Activated T-cell treated with anti-CD3 and anti-CD28 coated beads, Interleukin-2, amount 50 U/mL, for 24 hours (primary cell): Measurements from ENCODE around the gene ACKR3.

Source experiments
- DNase-seq: peaks from one replicate; pipeline ENCODE4 v3.0.0-alpha.2; 2020
- H3K27ac Mint-ChIP-seq: 2 replicates; pipeline ENCODE4 v1.8.0; 2020; ENCODE audit warnings: mild to moderate bottlenecking, mixed read lengths
- H3K27me3 Mint-ChIP-seq: 2 replicates; pipeline ENCODE4 v1.8.0; 2020; ENCODE audit warnings: mixed read lengths
- H3K36me3 Mint-ChIP-seq: 2 replicates; pipeline ENCODE4 v1.8.0; 2020; ENCODE audit warnings: low read depth, mixed read lengths
- H3K4me1 Mint-ChIP-seq: 2 replicates; pipeline ENCODE4 v1.8.0; 2020; ENCODE audit warnings: low read depth, mixed read lengths
- H3K4me3 Mint-ChIP-seq: 2 replicates; pipeline ENCODE4 v1.8.0; 2020; ENCODE audit warnings: mild to moderate bottlenecking, moderate library complexity, mixed read lengths
- H3K9me3 Mint-ChIP-seq: 2 replicates; pipeline ENCODE4 v1.8.0; 2020; ENCODE audit warnings: mixed read lengths

ACKR3 gene

GRCh38 chr2:236627841-236628240 lies 58.2 kb downstream of the ACKR3 start:
- peak; percentile 2 for DNase-seq
- no peaks in the 10 kb centered on the region for H3K27me3 Mint-ChIP-seq
- H3K4me3 Mint-ChIP-seq, result no peak overlapping the region
- no peak overlapping the region for H3K27ac Mint-ChIP-seq
- no peaks in the 10 kb centered on the region for H3K9me3 Mint-ChIP-seq
- H3K4me1 Mint-ChIP-seq, result no peaks in the 10 kb centered on the region
- H3K36me3 Mint-ChIP-seq, result no peaks in the 10 kb centered on the region

- Mint-ChIP-seq H3K4me3 (no peak overlapping the region), H3K27ac (no peak overlapping the region), H3K4me1 (no peaks in the 10 kb centered on the region), H3K36me3 (no peaks in the 10 kb centered on the region), H3K27me3 (no peaks in the 10 kb centered on the region), H3K9me3 (no peaks in the 10 kb centered on the region)
- DNase-seq, result peak; percentile 11
Observed at GRCh38 chr2:236628256-236628901, 58.8 kb downstream of the ACKR3 start.

- H3K36me3 Mint-ChIP-seq, result no peaks in the 10 kb centered on the region
- no peak overlapping the region for H3K4me3 Mint-ChIP-seq
- H3K27me3 Mint-ChIP-seq, result no peaks in the 10 kb centered on the region
- H3K9me3 Mint-ChIP-seq, result no peaks in the 10 kb centered on the region
- H3K4me1 Mint-ChIP-seq, result no peaks in the 10 kb centered on the region
- H3K27ac Mint-ChIP-seq, result no peak overlapping the region
- no peak for DNase-seq
Observed at GRCh38 chr2:236628981-236629605, 59.5 kb downstream of the ACKR3 start.

- no peaks in the 10 kb centered on the region for H3K9me3 Mint-ChIP-seq
- H3K27ac Mint-ChIP-seq, result no peak overlapping the region
- no peaks in the 10 kb centered on the region for H3K4me1 Mint-ChIP-seq
- DNase-seq, result no peak
- no peaks in the 10 kb centered on the region for H3K27me3 Mint-ChIP-seq
- H3K36me3 Mint-ChIP-seq, result no peaks in the 10 kb centered on the region
- no peak overlapping the region for H3K4me3 Mint-ChIP-seq
Observed at GRCh38 chr2:236629961-236630872, 60.6 kb downstream of the ACKR3 start.

- H3K27me3 Mint-ChIP-seq, result no peaks in the 10 kb centered on the region
- H3K9me3 Mint-ChIP-seq, result no peaks in the 10 kb centered on the region
- H3K27ac Mint-ChIP-seq, result no peak overlapping the region
- no peak for DNase-seq
- H3K4me1 Mint-ChIP-seq, result no peaks in the 10 kb centered on the region
- H3K4me3 Mint-ChIP-seq, result no peak overlapping the region
- no peaks in the 10 kb centered on the region for H3K36me3 Mint-ChIP-seq
Observed at GRCh38 chr2:236631281-236631855, 61.7 kb downstream of the ACKR3 start.

GRCh38 chr2:236631856-236632291 lies 62.2 kb downstream of the ACKR3 start:
- DNase-seq, result no peak
- H3K27me3 Mint-ChIP-seq, result no peaks in the 10 kb centered on the region
- no peaks in the 10 kb centered on the region for H3K36me3 Mint-ChIP-seq
- H3K4me3 Mint-ChIP-seq, result no peak overlapping the region
- no peak overlapping the region for H3K27ac Mint-ChIP-seq
- no peaks in the 10 kb centered on the region for H3K9me3 Mint-ChIP-seq
- no peaks in the 10 kb centered on the region for H3K4me1 Mint-ChIP-seq
